ENCODE data around the gene CNPY3. TPM values are rescaled to one million over a fixed set of nuclear protein-coding genes. Genes with fewer than 3 reads are reported as not detected.
A peak's percentile ranks its signal among the peaks of the same experiment; 100 is the strongest.

CNPY3 gene
- total and polyA plus RNA-seq, 2 of the 13 experiments (the other 11 are each of a cell fraction or from before 2014, with no cell fraction given): 42.3 to 60.2 TPM

DNA sequence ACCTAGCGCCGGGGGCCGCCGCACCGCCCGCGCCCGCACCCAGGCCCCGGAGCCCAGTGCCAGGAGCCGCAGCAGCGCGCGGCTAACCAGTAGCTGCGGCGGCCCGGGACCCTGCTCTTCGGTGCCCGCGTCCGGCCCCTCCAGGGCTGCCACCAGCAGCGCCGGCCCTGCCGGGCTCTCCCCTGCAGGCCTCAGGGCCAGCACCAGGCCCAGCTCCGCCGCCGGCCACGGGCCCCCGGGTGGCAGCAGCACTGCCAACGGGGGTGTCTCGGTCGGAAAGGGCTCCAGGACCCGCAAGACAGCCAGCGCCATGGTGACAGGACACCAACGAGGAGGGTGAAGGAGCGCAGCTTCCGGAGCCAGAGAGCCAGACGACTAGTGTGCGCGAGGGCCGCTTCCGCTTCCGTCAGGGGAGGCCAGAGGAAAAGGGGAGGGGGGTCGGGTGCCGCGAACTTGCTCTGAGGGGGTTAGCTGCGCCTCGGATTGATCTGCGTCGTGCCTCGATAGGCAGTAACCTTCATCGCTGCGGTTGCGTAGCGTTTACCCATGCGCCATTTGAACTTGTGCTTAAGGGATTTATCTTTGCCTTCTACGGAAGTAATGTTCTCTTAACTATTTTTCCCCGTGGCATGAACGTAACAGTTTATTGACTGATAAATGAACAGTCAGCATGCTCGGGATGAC lies 49.7 kb downstream of the CNPY3 start, which contains the start of gene PEX6 (continued):
- TF ChIP-seq ZFX (CRISPR knock-in tag; IDR thresholded peaks at IDR 0.05; ENCODE audit: low read depth) (peak; percentile 96), FOXA3 (CRISPR knock-in tag; IDR thresholded peaks at IDR 0.05) (peak; percentile 50), NONO (IDR thresholded peaks at IDR 0.05) (no peak), NONO (CRISPR knock-in tag; conservative IDR thresholded peaks at IDR 0.05) (peak; percentile 82), MAFF (IDR thresholded peaks at IDR 0.05; ENCODE audit: low read depth, low read length) (no peak; the same call in 1 of the 2 replicates), HNF4A (CRISPR knock-in tag; IDR thresholded peaks at IDR 0.05) (no peak), ZNF12 (CRISPR knock-in tag; IDR thresholded peaks at IDR 0.05) (peak; percentile 64; the same call in 1 of the 2 replicates), ZBTB38 (CRISPR knock-in tag; IDR thresholded peaks at IDR 0.05) (peak; percentile 77), YY1 (IDR thresholded peaks at IDR 0.05; ENCODE audit: insufficient read depth, insufficient replicate concordance, low read depth, low read length) (peak; percentile 81), ZBTB7A (CRISPR knock-in tag; IDR thresholded peaks at IDR 0.05) (0 out of 2 replicates have a peak, but pooled peaks have one; percentile 43), ZNF660 (CRISPR knock-in tag; IDR thresholded peaks at IDR 0.05; ENCODE audit: borderline replicate concordance, low read depth) (no peak; the same call in 1 of the 2 replicates), NFRKB (IDR thresholded peaks at IDR 0.05) (no peak), ZNF816 (CRISPR knock-in tag; IDR thresholded peaks at IDR 0.05; ENCODE audit: borderline replicate concordance) (peak; percentile 90; the same call in 1 of the 2 replicates), ZFYVE20 (CRISPR knock-in tag; IDR thresholded peaks at IDR 0.05; ENCODE audit: borderline replicate concordance, low read depth) (no peak), ZSCAN9 (CRISPR knock-in tag; IDR thresholded peaks at IDR 0.05; ENCODE audit: borderline replicate concordance) (peak; percentile 92), ZNF839 (CRISPR knock-in tag; IDR thresholded peaks at IDR 0.05; ENCODE audit: borderline replicate concordance) (0 out of 2 replicates have a peak, but pooled peaks have one; percentile 82), MED13 (CRISPR knock-in tag; IDR thresholded peaks at IDR 0.05) (0 out of 2 replicates have a peak, but pooled peaks have one; percentile 28), ZSCAN22 (CRISPR knock-in tag; IDR thresholded peaks at IDR 0.05) (no peak), ATAD3A (CRISPR knock-in tag; IDR thresholded peaks at IDR 0.05) (no peak), ZNF761 (CRISPR knock-in tag; conservative IDR thresholded peaks at IDR 0.05) (peak; percentile 82; the same call in 1 of the 2 replicates)
- TF ChIP-seq, protein P1, sequence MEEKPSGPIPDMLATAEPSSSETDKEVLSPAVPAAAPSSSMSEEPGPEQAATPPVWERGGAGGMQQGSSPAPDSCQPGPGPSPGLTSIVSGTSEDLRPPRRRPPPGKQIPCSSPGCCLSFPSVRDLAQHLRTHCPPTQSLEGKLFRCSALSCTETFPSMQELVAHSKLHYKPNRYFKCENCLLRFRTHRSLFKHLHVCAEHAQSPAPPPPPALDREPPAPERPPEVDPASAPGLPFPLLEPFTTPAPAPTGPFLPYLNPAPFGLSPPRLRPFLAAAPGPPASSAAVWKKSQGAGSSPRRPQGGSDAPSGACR (CRISPR knock-in tag; IDR thresholded peaks at IDR 0.05): peak; percentile 98
- TF ChIP-seq, protein P2, sequence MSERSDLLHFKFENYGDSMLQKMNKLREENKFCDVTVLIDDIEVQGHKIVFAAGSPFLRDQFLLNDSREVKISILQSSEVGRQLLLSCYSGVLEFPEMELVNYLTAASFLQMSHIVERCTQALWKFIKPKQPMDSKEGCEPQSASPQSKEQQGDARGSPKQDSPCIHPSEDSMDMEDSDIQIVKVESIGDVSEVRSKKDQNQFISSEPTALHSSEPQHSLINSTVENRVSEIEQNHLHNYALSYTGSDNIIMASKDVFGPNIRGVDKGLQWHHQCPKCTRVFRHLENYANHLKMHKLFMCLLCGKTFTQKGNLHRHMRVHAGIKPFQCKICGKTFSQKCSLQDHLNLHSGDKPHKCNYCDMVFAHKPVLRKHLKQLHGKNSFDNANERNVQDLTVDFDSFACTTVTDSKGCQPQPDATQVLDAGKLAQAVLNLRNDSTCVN (CRISPR knock-in tag; IDR thresholded peaks at IDR 0.05; ENCODE audit: borderline replicate concordance): 0 out of 2 replicates have a peak, but pooled peaks have one; percentile 30
- TF ChIP-seq, protein P3, sequence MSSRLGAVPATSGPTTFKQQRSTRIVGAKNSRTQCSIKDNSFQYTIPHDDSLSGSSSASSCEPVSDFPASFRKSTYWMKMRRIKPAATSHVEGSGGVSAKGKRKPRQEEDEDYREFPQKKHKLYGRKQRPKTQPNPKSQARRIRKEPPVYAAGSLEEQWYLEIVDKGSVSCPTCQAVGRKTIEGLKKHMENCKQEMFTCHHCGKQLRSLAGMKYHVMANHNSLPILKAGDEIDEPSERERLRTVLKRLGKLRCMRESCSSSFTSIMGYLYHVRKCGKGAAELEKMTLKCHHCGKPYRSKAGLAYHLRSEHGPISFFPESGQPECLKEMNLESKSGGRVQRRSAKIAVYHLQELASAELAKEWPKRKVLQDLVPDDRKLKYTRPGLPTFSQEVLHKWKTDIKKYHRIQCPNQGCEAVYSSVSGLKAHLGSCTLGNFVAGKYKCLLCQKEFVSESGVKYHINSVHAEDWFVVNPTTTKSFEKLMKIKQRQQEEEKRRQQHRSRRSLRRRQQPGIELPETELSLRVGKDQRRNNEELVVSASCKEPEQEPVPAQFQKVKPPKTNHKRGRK (CRISPR knock-in tag; IDR thresholded peaks at IDR 0.05): peak; percentile 81; the same call in 1 of the 2 replicates
- TF ChIP-seq, protein P4, sequence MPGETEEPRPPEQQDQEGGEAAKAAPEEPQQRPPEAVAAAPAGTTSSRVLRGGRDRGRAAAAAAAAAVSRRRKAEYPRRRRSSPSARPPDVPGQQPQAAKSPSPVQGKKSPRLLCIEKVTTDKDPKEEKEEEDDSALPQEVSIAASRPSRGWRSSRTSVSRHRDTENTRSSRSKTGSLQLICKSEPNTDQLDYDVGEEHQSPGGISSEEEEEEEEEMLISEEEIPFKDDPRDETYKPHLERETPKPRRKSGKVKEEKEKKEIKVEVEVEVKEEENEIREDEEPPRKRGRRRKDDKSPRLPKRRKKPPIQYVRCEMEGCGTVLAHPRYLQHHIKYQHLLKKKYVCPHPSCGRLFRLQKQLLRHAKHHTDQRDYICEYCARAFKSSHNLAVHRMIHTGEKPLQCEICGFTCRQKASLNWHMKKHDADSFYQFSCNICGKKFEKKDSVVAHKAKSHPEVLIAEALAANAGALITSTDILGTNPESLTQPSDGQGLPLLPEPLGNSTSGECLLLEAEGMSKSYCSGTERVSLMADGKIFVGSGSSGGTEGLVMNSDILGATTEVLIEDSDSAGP (CRISPR knock-in tag; IDR thresholded peaks at IDR 0.05; ENCODE audit: borderline replicate concordance): no peak; the same call in 1 of the 2 replicates
